H9 (cell line): Measurements from ENCODE around the gene GPR153. TPM values are rescaled to one million over a fixed set of nuclear protein-coding genes. Genes with fewer than 3 reads are reported as not detected.

Experiments
- DNase-seq: peaks from one replicate; pipeline ENCODE4 v3.0.0-alpha.2; 2017
- H2AFZ ChIP-seq: one replicate; pipeline ENCODE4 v1.6.1; 2013; ENCODE audit warnings: mild to moderate bottlenecking, low read length, control low read depth, moderate library complexity
- H2AK5ac ChIP-seq: 2 replicates; pipeline ENCODE4 v1.6.1; 2013; ENCODE audit warnings: low read length, control low read depth, mixed read lengths; ENCODE audit not compliant: insufficient read length
- H2BK120ac ChIP-seq: one replicate; pipeline ENCODE4 v1.6.1; 2013; ENCODE audit warnings: low read depth, mild to moderate bottlenecking, low read length, control low read depth, inconsistent platforms; ENCODE audit not compliant: poor library complexity, severe bottlenecking
- H2BK12ac ChIP-seq: 2 replicates; pipeline ENCODE4 v1.6.1; 2013; ENCODE audit warnings: low read length, control low read depth, mixed read lengths, low read depth; ENCODE audit not compliant: insufficient read length
- H2BK15ac ChIP-seq: 2 replicates; pipeline ENCODE4 v1.6.1; 2013; ENCODE audit warnings: low read depth, low read length, control low read depth
- H2BK20ac ChIP-seq: one replicate; pipeline ENCODE4 v1.6.1; 2013; ENCODE audit warnings: low read depth, mild to moderate bottlenecking, low read length, control low read depth, inconsistent platforms; ENCODE audit not compliant: poor library complexity, severe bottlenecking
- H2BK5ac ChIP-seq: 2 replicates; pipeline ENCODE4 v1.6.1; 2013; ENCODE audit warnings: low read length, control low read depth, mixed read lengths; ENCODE audit not compliant: insufficient read length
- H3K14ac ChIP-seq: 2 replicates; pipeline ENCODE4 v1.6.1; 2013; ENCODE audit warnings: low read length, control low read depth; ENCODE audit not compliant: insufficient read depth
- H3K18ac ChIP-seq: 2 replicates; pipeline ENCODE4 v1.6.1; 2013; ENCODE audit warnings: low read depth, mild to moderate bottlenecking, mixed read lengths, low read length, control low read depth; ENCODE audit not compliant: insufficient read length
- H3K23ac ChIP-seq: 2 replicates; pipeline ENCODE4 v1.6.1; 2013; ENCODE audit warnings: low read length, control low read depth, mixed read lengths, low read depth; ENCODE audit not compliant: insufficient read length
- H3K23me2 ChIP-seq: 2 replicates; pipeline ENCODE4 v1.6.1; 2013; ENCODE audit warnings: low read depth, mild to moderate bottlenecking, mixed read lengths, low read length, control low read depth; ENCODE audit not compliant: insufficient read length, poor library complexity, severe bottlenecking
- H3K27ac ChIP-seq: 2 replicates; pipeline ENCODE4 v1.5.1; 2013; ENCODE audit warnings: low read length, control low read depth, mixed read lengths, low read depth; ENCODE audit not compliant: insufficient read length
- H3K27me3 ChIP-seq: 2 replicates; pipeline ENCODE4 v1.6.1; 2013; ENCODE audit warnings: low read length, control low read depth, inconsistent platforms; ENCODE audit not compliant: insufficient read depth
- H3K4ac ChIP-seq: 2 replicates; pipeline ENCODE4 v1.6.1; 2013; ENCODE audit warnings: low read depth, mild to moderate bottlenecking, control low read depth, inconsistent platforms, low read length, moderate library complexity
- H3K4me1 ChIP-seq: 2 replicates; pipeline ENCODE4 v1.6.1; 2013; ENCODE audit warnings: low read length, control low read depth, inconsistent platforms; ENCODE audit not compliant: insufficient read depth
- H3K4me2 ChIP-seq: 2 replicates; pipeline ENCODE4 v1.6.1; 2013; ENCODE audit warnings: low read length, control low read depth, mixed read lengths; ENCODE audit not compliant: insufficient read length, insufficient read depth
- H3K56ac ChIP-seq: 2 replicates; pipeline ENCODE4 v1.6.1; 2013; ENCODE audit warnings: low read depth, mild to moderate bottlenecking, mixed read lengths, low read length, control low read depth; ENCODE audit not compliant: insufficient read length
- H3K79me1 ChIP-seq: 2 replicates; pipeline ENCODE4 v1.6.1; 2013; ENCODE audit warnings: low read depth, mild to moderate bottlenecking, moderate library complexity, low read length, control low read depth, inconsistent platforms; ENCODE audit not compliant: insufficient read depth, poor library complexity, severe bottlenecking
- H3K79me2 ChIP-seq: 2 replicates; pipeline ENCODE4 v1.6.1; 2013; ENCODE audit warnings: low read length, control low read depth, inconsistent platforms; ENCODE audit not compliant: insufficient read depth
- H3K9ac ChIP-seq: 2 replicates; pipeline ENCODE4 v1.6.1; 2013; ENCODE audit warnings: low read length, control low read depth, mixed read lengths; ENCODE audit not compliant: insufficient read length; ENCODE audit errors: extremely low read depth
- H3K9me3 ChIP-seq: one replicate; pipeline ENCODE4 v1.6.1; 2013; ENCODE audit warnings: low read depth, low read length, inconsistent platforms; ENCODE audit not compliant: control insufficient read depth
- H3T11ph ChIP-seq: one replicate; pipeline ENCODE4 v1.6.1; 2013; ENCODE audit warnings: mild to moderate bottlenecking, low read length, control low read depth, inconsistent platforms
- H4K20me1 ChIP-seq: one replicate; pipeline ENCODE4 v1.6.1; 2013; ENCODE audit not compliant: control insufficient read depth, insufficient read length, insufficient read depth
- H4K5ac ChIP-seq: 2 replicates; pipeline ENCODE4 v1.6.1; 2013; ENCODE audit warnings: low read depth, mild to moderate bottlenecking, mixed read lengths, low read length, control low read depth; ENCODE audit not compliant: insufficient read length
- H4K8ac ChIP-seq: replicated peaks from 2 replicates; pipeline ENCODE4 v1.6.1; 2013; ENCODE audit warnings: low read length, control low read depth, mixed read lengths, low read depth; ENCODE audit not compliant: insufficient read length
- H4K91ac ChIP-seq: 2 replicates; pipeline ENCODE4 v1.6.1; 2013; ENCODE audit warnings: low read depth, mild to moderate bottlenecking, moderate library complexity, mixed read lengths, low read length, control low read depth; ENCODE audit not compliant: insufficient read length
- H3K27ac Mint-ChIP-seq, 3 experiments: 2 replicates in 2 of 3; 3 replicates in 1 of 3; pipeline ENCODE4 v1.8.0; 2020 to 2021; ENCODE audit warnings: mixed read lengths in 3 of 3, mild to moderate bottlenecking in 1 of 3, moderate library complexity in 1 of 3
- H3K27me3 Mint-ChIP-seq: 2 replicates; pipeline ENCODE4 v1.8.0; 2021; ENCODE audit warnings: low read depth, mild to moderate bottlenecking, moderate library complexity, mixed read lengths
- H3K36me3 Mint-ChIP-seq, 3 experiments: 2 replicates in 2 of 3; 3 replicates in 1 of 3; pipeline ENCODE4 v1.8.0; 2020 to 2021; ENCODE audit warnings: low read depth in 3 of 3, mixed read lengths in 3 of 3; ENCODE audit not compliant: insufficient read depth in 1 of 3
- H3K4me1 Mint-ChIP-seq, 2 experiments: 2 replicates each; pipeline ENCODE4 v1.8.0; 2020; ENCODE audit warnings: mixed read lengths in 2 of 2
- H3K4me3 Mint-ChIP-seq, 2 experiments: 2 replicates in 1 of 2; 3 replicates in 1 of 2; pipeline ENCODE4 v1.8.0; 2020 to 2021; ENCODE audit warnings: mild to moderate bottlenecking in 2 of 2, mixed read lengths in 2 of 2, moderate library complexity in 1 of 2
- H3K9me3 Mint-ChIP-seq, 2 experiments: 2 replicates in 1 of 2; 3 replicates in 1 of 2; pipeline ENCODE4 v1.8.0; 2020; ENCODE audit warnings: mild to moderate bottlenecking in 2 of 2, mixed read lengths in 2 of 2, moderate library complexity in 1 of 2
- WGBS: extraction: QIAGEN DNeasy Blood & Tissue Kit; methylation state at CpG from one replicate; pipeline ENCODE4 v1.1.7; 2013; ENCODE audit warnings: missing lambda C conversion rate, low lambda C conversion rate, mixed read lengths; ENCODE audit not compliant: insufficient read length; ENCODE audit errors: extremely low coverage; 5-methylcytosine and 5-hydroxymethylcytosine counted together
- total RNA-seq: library from RNA; stranded (reverse); gene quantifications from 2 replicates; pipeline ENCODE4 v1.2.1, GENCODE V29; 2021
- TF ChIP-seq, protein P1 (sequence below): fragments of 200-600 bp; sonication (generic); conservative IDR thresholded peaks from 3 replicates; pipeline ENCODE4 v1.8.0; 2021; ENCODE audit warnings: antibody characterized with exemption, mild to moderate bottlenecking

GPR153 gene
- total RNA-seq, 1 experiment from 2014 or later = 8.9 TPM

DNA sequence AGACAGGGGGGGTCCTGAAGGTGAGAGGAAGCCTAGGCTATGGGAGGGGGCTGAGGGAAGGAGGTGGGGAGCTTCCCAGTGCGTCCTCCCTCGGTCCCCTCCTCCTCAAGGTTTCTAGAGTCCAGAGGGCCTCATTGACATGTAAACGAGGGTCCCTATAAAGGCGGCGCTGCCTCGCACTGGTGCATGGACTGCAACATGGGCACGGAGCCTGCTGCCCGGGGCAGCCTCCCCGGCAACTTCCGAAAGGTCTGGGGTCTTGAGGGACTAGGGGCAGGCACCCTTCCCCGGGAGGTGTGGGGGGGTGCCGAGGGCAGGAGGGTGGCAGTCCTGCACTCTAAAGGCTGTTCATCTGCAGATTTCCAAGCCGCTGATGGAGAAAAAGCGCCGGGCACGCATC is 16.9 kb downstream of the GPR153 start, which contains the start of gene HES3:
Gene HES3, plus strand, starts transcription at position 187 of the 400 bp plus-strand sequence. Its CDS starts 187 bp downstream, at position 374.
- no peaks in the 10 kb centered on the region; a peak in 1 of 5 replicates for H3K9me3 Mint-ChIP-seq
- Histone ChIP-seq H3K18ac (no peak within 1 kb of the TSS), H4K5ac (no peak within 1 kb of the TSS), H3K27me3 (peaks cover 5% of the 10 kb centered on the region; the same call in 1 of the 2 replicates), H3K9me3 (no peaks in the 10 kb centered on the region), H4K20me1 (no peaks in the 10 kb centered on the region), H3K23me2 (peaks cover 25% of the 10 kb centered on the region), H3K56ac (no peak within 1 kb of the TSS), H3K27ac (no peak within 1 kb of the TSS), H3K4me1 (peaks cover 2% of the 10 kb centered on the region; the same call in 1 of the 2 replicates), H2BK12ac (no peak within 1 kb of the TSS), H3K14ac (no peak within 1 kb of the TSS), H3K79me2 (no peaks in the 10 kb centered on the region), H2AK5ac (no peak within 1 kb of the TSS), H3K4ac (no peak within 1 kb of the TSS), H3T11ph (no peak within 1 kb of the TSS), H3K23ac (no peak within 1 kb of the TSS), H3K9ac (no peak within 1 kb of the TSS), H4K8ac (no peak within 1 kb of the TSS), H2BK5ac (no peak within 1 kb of the TSS), H2BK20ac (no peak within 1 kb of the TSS), H4K91ac (no peak within 1 kb of the TSS), H3K4me2 (peak within 1 kb of the TSS; percentile 79), H3K79me1 (no peaks in the 10 kb centered on the region), H2AFZ (no peak within 1 kb of the TSS), H2BK120ac (no peak within 1 kb of the TSS), H2BK15ac (no peak within 1 kb of the TSS)
- no CpG with 5 or more reads among the region's 16 CpGs for WGBS
- H3K4me1 Mint-ChIP-seq = peaks cover 46 to 47% of the 10 kb centered on the region in 2 experiments
- peak within 1 kb of the TSS in 2 of 3 experiments; percentile 20 to 57; a peak in 3 of 7 replicates for H3K27ac Mint-ChIP-seq
- H3K36me3 Mint-ChIP-seq = no peaks in the 10 kb centered on the region
- H3K4me3 Mint-ChIP-seq = peak within 1 kb of the TSS; percentile 83 to 89
- H3K27me3 Mint-ChIP-seq = peaks cover 32% of the 10 kb centered on the region
- TF ChIP-seq, protein P1, sequence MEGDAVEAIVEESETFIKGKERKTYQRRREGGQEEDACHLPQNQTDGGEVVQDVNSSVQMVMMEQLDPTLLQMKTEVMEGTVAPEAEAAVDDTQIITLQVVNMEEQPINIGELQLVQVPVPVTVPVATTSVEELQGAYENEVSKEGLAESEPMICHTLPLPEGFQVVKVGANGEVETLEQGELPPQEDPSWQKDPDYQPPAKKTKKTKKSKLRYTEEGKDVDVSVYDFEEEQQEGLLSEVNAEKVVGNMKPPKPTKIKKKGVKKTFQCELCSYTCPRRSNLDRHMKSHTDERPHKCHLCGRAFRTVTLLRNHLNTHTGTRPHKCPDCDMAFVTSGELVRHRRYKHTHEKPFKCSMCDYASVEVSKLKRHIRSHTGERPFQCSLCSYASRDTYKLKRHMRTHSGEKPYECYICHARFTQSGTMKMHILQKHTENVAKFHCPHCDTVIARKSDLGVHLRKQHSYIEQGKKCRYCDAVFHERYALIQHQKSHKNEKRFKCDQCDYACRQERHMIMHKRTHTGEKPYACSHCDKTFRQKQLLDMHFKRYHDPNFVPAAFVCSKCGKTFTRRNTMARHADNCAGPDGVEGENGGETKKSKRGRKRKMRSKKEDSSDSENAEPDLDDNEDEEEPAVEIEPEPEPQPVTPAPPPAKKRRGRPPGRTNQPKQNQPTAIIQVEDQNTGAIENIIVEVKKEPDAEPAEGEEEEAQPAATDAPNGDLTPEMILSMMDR = no peak
- DNase-seq = peak; percentile 64
